T-cell (primary cell): ENCODE data around the gene PAX3. TPM values are rescaled to one million over a fixed set of nuclear protein-coding genes. Genes with fewer than 3 reads are reported as not detected.

Source experiments
- ATAC-seq, 4 experiments: fragments of 200-7000 bp in 3 of 4; fragments of 150-1000 bp in 1 of 4; cut with Tn5 transposase; replicated peaks in 1 of 4; 1 replicate in 3 of 4; 2 replicates in 1 of 4; pipeline ENCODE4 v1.10.0; 2021; ENCODE audit warnings: moderate library complexity in 3 of 4, mild to moderate bottlenecking in 2 of 4, moderate number of reproducible peaks in 1 of 4
- CTCF ChIA-PET, 2 donors: fragments of 300-600 bp; sonication (Branson Sonifier 250); formaldehyde crosslinking; loops; one replicate each; lab custom pipeline; 2022; ENCODE audit warnings: antibody characterized with exemption in 2 of 2; lab: Charles Lee
- POLR2A ChIA-PET, 2 donors: fragments of 300-600 bp; sonication (Branson Sonifier 250); formaldehyde crosslinking; loops; one replicate each; lab custom pipeline; 2022; ENCODE audit warnings: antibody characterized with exemption in 2 of 2; lab: Charles Lee
- DNase-seq, 35 experiments: peaks; one replicate each; pipeline versions ENCODE4 v3.0.0 to v3.0.0-alpha.2; 2013 to 2023
- H3K27ac ChIP-seq: one replicate; pipeline ENCODE4 v1.5.1; 2013; ENCODE audit warnings: low read length
- H3K27me3 ChIP-seq, 2 experiments: replicated peaks in 1 of 2; 1 replicate in 1 of 2; 2 replicates in 1 of 2; pipeline versions ENCODE4 v1.6.1 to v1.7.0; 2013; ENCODE audit warnings: low read length in 1 of 2, mixed read lengths in 1 of 2; ENCODE audit not compliant: control insufficient read depth in 2 of 2, insufficient read depth in 2 of 2; ENCODE audit errors: extremely low read depth in 1 of 2
- H3K36me3 ChIP-seq, 2 donors: 1 replicate in 1 of 2; 2 replicates in 1 of 2; pipeline versions ENCODE4 v1.6.1 to v1.7.0; 2013; ENCODE audit warnings: low read length in 1 of 2; ENCODE audit not compliant: control insufficient read depth in 2 of 2, insufficient read depth in 1 of 2; ENCODE audit errors: extremely low read depth in 1 of 2
- H3K4me1 ChIP-seq, 2 experiments: 1 replicate in 1 of 2; 2 replicates in 1 of 2; pipeline versions ENCODE4 v1.6.1 to v1.7.0; 2013; ENCODE audit warnings: low read length in 2 of 2, mixed read lengths in 1 of 2; ENCODE audit not compliant: insufficient read depth in 2 of 2, control insufficient read depth in 1 of 2; ENCODE audit errors: extremely low read depth in 1 of 2
- H3K4me3 ChIP-seq, 2 donors: 1 replicate in 1 of 2; 2 replicates in 1 of 2; pipeline versions ENCODE4 v1.5.1 to v1.7.0; 2013; ENCODE audit warnings: mild to moderate bottlenecking in 2 of 2, low read length in 1 of 2, moderate library complexity in 1 of 2; ENCODE audit not compliant: control insufficient read depth in 1 of 2; ENCODE audit errors: extremely low read depth in 1 of 2
- H3K9me3 ChIP-seq: 2 replicates; pipeline ENCODE4 v1.7.0; 2013
- H3K27ac Mint-ChIP-seq, 2 donors: one replicate each; pipeline ENCODE4 v1.8.0; 2020 to 2021; ENCODE audit warnings: mild to moderate bottlenecking in 2 of 2, mixed read lengths in 2 of 2
- H3K27me3 Mint-ChIP-seq, 2 donors: one replicate each; pipeline ENCODE4 v1.8.0; 2021 to 2022; ENCODE audit warnings: mixed read lengths in 2 of 2
- H3K36me3 Mint-ChIP-seq: one replicate; pipeline ENCODE4 v1.8.0; 2021; ENCODE audit warnings: mixed read lengths
- H3K4me1 Mint-ChIP-seq, 3 donors: one replicate each; pipeline ENCODE4 v1.8.0; 2020 to 2022; ENCODE audit warnings: mixed read lengths in 3 of 3, mild to moderate bottlenecking in 1 of 3
- H3K4me3 Mint-ChIP-seq, 3 donors: one replicate each; pipeline ENCODE4 v1.8.0; 2020 to 2022; ENCODE audit warnings: mild to moderate bottlenecking in 3 of 3, mixed read lengths in 3 of 3, moderate library complexity in 3 of 3
- H3K9me3 Mint-ChIP-seq, 3 donors: one replicate each; pipeline ENCODE4 v1.8.0; 2020 to 2022; ENCODE audit warnings: mixed read lengths in 3 of 3
- WGBS: methylation state at CpG from one replicate; pipeline ENCODE4 v1.1.5; 2013; ENCODE audit warnings: missing lambda C conversion rate; ENCODE audit not compliant: insufficient coverage; 5-methylcytosine and 5-hydroxymethylcytosine counted together
- total RNA-seq, 35 experiments: library from RNA in 6 of 35; stranded (reverse) in 6 of 35; fragments of 120-200 nt in 1 of 35; gene quantifications; one replicate each; pipeline versions ENCODE4 v1.2.1 to v1.2.4 and lab custom pipeline; 2013 to 2026

Gene PAX3
- total RNA-seq (not detected), total RNA-seq (lab: John Stamatoyannopoulos, UW) (0 reads per million in 29 experiments)
- not detected for total RNA-seq (2013)

GRCh38 chr2:222298311-222299150 lies at the start of gene PAX3:
PAX3 (minus strand) TSS chr2:222298998; CDS start chr2:222298615, 383 bp downstream.
- ChIA-PET CTCF (no interaction called here), POLR2A (interaction anchor here in 1 of 2 donors (0.6 kb wide), 1 partner anchor 929 kb away, joined by 3 read pairs; no protein-coding TSS in a partner anchor)
- no peak within 1 kb of the TSS for H3K4me3 ChIP-seq
- H3K4me1 ChIP-seq: peaks cover 0 to 36% of the 10 kb centered on the region in 2 experiments
- no peak for DNase-seq
- peaks cover 35 to 48% (median 42%) of the 10 kb centered on the region in 3 donors for H3K4me1 Mint-ChIP-seq
- no peak for ATAC-seq
- peaks cover 4 to 93% of the 10 kb centered on the region in 2 experiments for H3K27me3 ChIP-seq
- H3K9me3 ChIP-seq: no peaks in the 10 kb centered on the region
- H3K36me3 Mint-ChIP-seq: no peaks in the 10 kb centered on the region
- H3K9me3 Mint-ChIP-seq: peaks cover 0 to 5% (median 0%) of the 10 kb centered on the region in 3 donors
- H3K27ac ChIP-seq: no peak within 1 kb of the TSS
- H3K36me3 ChIP-seq: no peaks in the 10 kb centered on the region
- peaks cover 87 to 96% of the 10 kb centered on the region in 2 donors for H3K27me3 Mint-ChIP-seq
- no peak within 1 kb of the TSS for H3K27ac Mint-ChIP-seq
- H3K4me3 Mint-ChIP-seq: peak within 1 kb of the TSS in 1 of 3 donors; percentile 22
- 11% methylated on average over 57 of the region's 63 CpGs for WGBS

- ATAC-seq: no peak
- Histone ChIP-seq H3K27ac (no peak overlapping the region), H3K4me3 (no peak overlapping the region), H3K4me1 (no peaks in the 10 kb centered on the region), H3K36me3 (no peaks in the 10 kb centered on the region), H3K27me3 (peaks cover 0 to 2% of the 10 kb centered on the region in 2 experiments), H3K9me3 (no peaks in the 10 kb centered on the region)
- Mint-ChIP-seq H3K27me3 (no peaks in the 10 kb centered on the region), H3K27ac (no peak overlapping the region), H3K9me3 (peaks cover 0 to 4% (median 1%) of the 10 kb centered on the region in 3 donors), H3K36me3 (no peaks in the 10 kb centered on the region), H3K4me3 (no peak overlapping the region), H3K4me1 (no peaks in the 10 kb centered on the region)
- no peak for DNase-seq
- CTCF ChIA-PET: no interaction called here
- no CpG with 5 or more reads among the region's 1 CpG for WGBS
- POLR2A ChIA-PET: no interaction called here
Measured at GRCh38 chr2:222341331-222341730, 42.5 kb upstream of the PAX3 start.

- no peaks in the 10 kb centered on the region for H3K4me1 ChIP-seq
- H3K9me3 ChIP-seq: peaks cover 4% of the 10 kb centered on the region
- Mint-ChIP-seq H3K4me3 (no peak overlapping the region), H3K4me1 (no peaks in the 10 kb centered on the region), H3K27ac (no peak overlapping the region), H3K9me3 (peaks cover 9 to 23% (median 16%) of the 10 kb centered on the region in 3 donors), H3K36me3 (no peaks in the 10 kb centered on the region), H3K27me3 (no peaks in the 10 kb centered on the region)
- no peak overlapping the region for H3K27ac ChIP-seq
- WGBS: no CpG with 5 or more reads among the region's 1 CpG
- no peak for ATAC-seq
- H3K36me3 ChIP-seq: no peaks in the 10 kb centered on the region
- POLR2A ChIA-PET: no interaction called here
- DNase-seq: no peak
- H3K27me3 ChIP-seq: peaks cover 0 to 6% of the 10 kb centered on the region in 2 experiments
- H3K4me3 ChIP-seq: no peak overlapping the region
- CTCF ChIA-PET: no interaction called here
Measured at GRCh38 chr2:222338374-222338773, 39.6 kb upstream of the PAX3 start.

DNA sequence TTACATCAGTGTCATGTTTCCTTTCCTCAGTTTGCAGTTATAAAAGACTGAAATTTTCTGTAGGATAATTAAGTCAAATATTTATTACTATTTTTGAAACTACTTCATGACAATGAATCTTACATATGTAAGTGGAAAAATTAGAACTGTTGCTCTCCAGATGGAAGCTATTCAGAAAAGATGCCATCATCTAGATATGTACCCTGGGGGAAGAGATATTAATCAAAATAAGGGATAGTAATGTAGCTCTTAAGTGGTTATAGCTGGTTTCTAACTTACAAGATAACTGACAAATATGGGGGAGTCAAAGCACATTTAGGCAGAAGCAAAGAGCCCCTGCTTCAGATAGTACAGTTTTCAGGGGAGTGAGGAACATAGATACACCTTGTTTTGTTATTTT lies 38.1 kb upstream of the PAX3 start:
- H3K9me3 Mint-ChIP-seq: peaks cover 13 to 26% (median 16%) of the 10 kb centered on the region in 3 donors
- ATAC-seq (no peak), DNase-seq (no peak)
- H3K36me3 Mint-ChIP-seq: no peaks in the 10 kb centered on the region
- H3K27me3 ChIP-seq: peaks cover 0 to 15% of the 10 kb centered on the region in 2 experiments
- no peaks in the 10 kb centered on the region for H3K36me3 ChIP-seq
- H3K4me1 Mint-ChIP-seq: no peaks in the 10 kb centered on the region
- peaks cover 5 to 8% of the 10 kb centered on the region in 2 donors for H3K27me3 Mint-ChIP-seq
- no peak overlapping the region for H3K27ac Mint-ChIP-seq
- ChIA-PET CTCF (interaction anchor here in 1 of 2 donors (0.6 kb wide), 1 partner anchor 59 kb away, joined by 6 read pairs; no protein-coding TSS in a partner anchor), POLR2A (no interaction called here)
- H3K9me3 ChIP-seq: peaks cover 4% of the 10 kb centered on the region
- no peak overlapping the region for H3K4me3 ChIP-seq
- no peak overlapping the region for H3K4me3 Mint-ChIP-seq
- no peak overlapping the region for H3K27ac ChIP-seq
- H3K4me1 ChIP-seq: no peaks in the 10 kb centered on the region

GRCh38 chr2:222336442-222336841 lies 37.6 kb upstream of the PAX3 start:
- no peaks in the 10 kb centered on the region for H3K36me3 Mint-ChIP-seq
- no peaks in the 10 kb centered on the region for H3K4me1 ChIP-seq
- DNase-seq (no peak), ATAC-seq (no peak)
- no peak overlapping the region for H3K27ac ChIP-seq
- peaks cover 13 to 26% (median 16%) of the 10 kb centered on the region in 3 donors for H3K9me3 Mint-ChIP-seq
- POLR2A ChIA-PET: no interaction called here
- peaks cover 4% of the 10 kb centered on the region for H3K9me3 ChIP-seq
- no CpG with 5 or more reads among the region's 1 CpG for WGBS
- peaks cover 0 to 15% of the 10 kb centered on the region in 2 experiments for H3K27me3 ChIP-seq
- no peaks in the 10 kb centered on the region for H3K4me1 Mint-ChIP-seq
- CTCF ChIA-PET: interaction anchor here in 1 of 2 donors (0.6 kb wide), 1 partner anchor 59 kb away, joined by 6 read pairs; no protein-coding TSS in a partner anchor
- H3K27me3 Mint-ChIP-seq: peaks cover 5 to 9% of the 10 kb centered on the region in 2 donors
- no peak overlapping the region for H3K4me3 ChIP-seq
- H3K4me3 Mint-ChIP-seq: no peak overlapping the region
- no peaks in the 10 kb centered on the region for H3K36me3 ChIP-seq
- H3K27ac Mint-ChIP-seq: no peak overlapping the region

GRCh38 chr2:222334914-222335313 lies 36.1 kb upstream of the PAX3 start:
- H3K4me1 ChIP-seq: no peaks in the 10 kb centered on the region
- H3K27me3 Mint-ChIP-seq: peaks cover 6 to 10% of the 10 kb centered on the region in 2 donors
- H3K9me3 ChIP-seq: peaks cover 4% of the 10 kb centered on the region
- peaks cover 0 to 15% of the 10 kb centered on the region in 2 experiments for H3K27me3 ChIP-seq
- ChIA-PET POLR2A (no interaction called here), CTCF (no interaction called here)
- no peak overlapping the region for H3K4me3 ChIP-seq
- H3K27ac ChIP-seq: no peak overlapping the region
- no peak overlapping the region for H3K27ac Mint-ChIP-seq
- ATAC-seq: no peak
- WGBS: no CpG with 5 or more reads among the region's 2 CpGs
- H3K36me3 ChIP-seq: no peaks in the 10 kb centered on the region
- H3K36me3 Mint-ChIP-seq: no peaks in the 10 kb centered on the region
- no peaks in the 10 kb centered on the region for H3K4me1 Mint-ChIP-seq
- no peak overlapping the region for H3K4me3 Mint-ChIP-seq
- no peak for DNase-seq
- H3K9me3 Mint-ChIP-seq: peaks cover 13 to 23% (median 14%) of the 10 kb centered on the region in 3 donors
